Activated T-helper 2 cell treated with anti-CD3 and anti-CD28 coated beads, Interferon-gamma antibody, Interleukin-2, Interleukin-4, amounts not matched to agents 10 μg/mL and 5 μg/mL and 100 μg/mL, durations not matched to agents 14 hours and 24 hours and 36 hours (primary cell): ENCODE data around the gene CAMK2B. TPM values are rescaled to one million over a fixed set of nuclear protein-coding genes. Genes with fewer than 3 reads are reported as not detected.

Source experiments
- DNase-seq: peaks from one replicate; pipeline ENCODE4 v3.0.0; 2021; ENCODE audit warnings: low spot score
- H3K27ac Mint-ChIP-seq: one replicate; pipeline ENCODE4 v1.8.0; 2021; ENCODE audit warnings: mixed read lengths
- H3K27me3 Mint-ChIP-seq: one replicate; pipeline ENCODE4 v1.8.0; 2021; ENCODE audit warnings: low read depth, mixed read lengths
- H3K36me3 Mint-ChIP-seq: one replicate; pipeline ENCODE4 v1.8.0; 2021; ENCODE audit warnings: low read depth, mixed read lengths
- H3K4me1 Mint-ChIP-seq: one replicate; pipeline ENCODE4 v1.8.0; 2021; ENCODE audit warnings: low read depth, mixed read lengths
- H3K4me3 Mint-ChIP-seq: one replicate; pipeline ENCODE4 v1.8.0; 2021; ENCODE audit warnings: low read depth, mild to moderate bottlenecking, moderate library complexity, mixed read lengths
- H3K9me3 Mint-ChIP-seq: one replicate; pipeline ENCODE4 v1.8.0; 2021; ENCODE audit warnings: mixed read lengths
- intact Hi-C: fragments of 100-400 bp; cut with micrococcal nuclease; formaldehyde crosslinking; loops from one replicate; pipeline ENCODE4 v1.15.1; 2023
- total RNA-seq: library from RNA; stranded (reverse); gene quantifications from 2 replicates; pipeline ENCODE4 v1.2.3, GENCODE V29; 2022

Gene CAMK2B
- 1.9 and 2.1 TPM in 2 replicates for total RNA-seq

DNA sequence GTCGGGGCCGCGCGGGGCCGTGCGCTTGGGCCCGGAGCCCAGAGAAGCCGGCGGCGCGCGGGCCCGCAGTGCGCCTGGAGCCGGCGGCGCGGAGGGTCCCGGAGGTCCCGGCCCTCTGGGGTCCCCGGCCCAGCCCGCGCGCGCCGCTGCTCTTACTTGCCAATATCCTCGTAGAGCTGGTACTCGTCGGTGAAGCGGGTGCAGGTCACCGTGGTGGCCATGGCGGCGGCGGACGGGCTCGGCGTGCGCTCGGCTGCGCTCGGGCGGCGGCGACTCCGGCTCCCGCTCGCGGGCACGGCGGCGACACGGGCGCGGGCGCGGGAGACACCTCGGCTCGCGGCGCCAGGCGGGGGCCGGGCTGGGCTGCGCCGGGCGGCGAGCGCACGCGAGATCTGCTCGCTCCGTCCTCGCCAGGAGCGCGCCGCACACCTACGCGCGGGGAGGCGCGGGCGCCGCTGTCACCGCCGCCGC is at the start of gene CAMK2B:
Gene CAMK2B, minus strand, starts transcription at position 394 of the 471 bp plus-strand sequence. Its CDS starts 173 bp downstream, at position 221.
- intact Hi-C loops: no loop called here
- no peaks in the 10 kb centered on the region for H3K36me3 Mint-ChIP-seq
- H3K4me3 Mint-ChIP-seq: peak within 1 kb of the TSS; percentile 84
- H3K27ac Mint-ChIP-seq: no peak within 1 kb of the TSS
- peaks cover 3% of the 10 kb centered on the region for H3K4me1 Mint-ChIP-seq
- DNase-seq: no peak
- peaks cover 47% of the 10 kb centered on the region for H3K27me3 Mint-ChIP-seq
- no peaks in the 10 kb centered on the region for H3K9me3 Mint-ChIP-seq

DNA sequence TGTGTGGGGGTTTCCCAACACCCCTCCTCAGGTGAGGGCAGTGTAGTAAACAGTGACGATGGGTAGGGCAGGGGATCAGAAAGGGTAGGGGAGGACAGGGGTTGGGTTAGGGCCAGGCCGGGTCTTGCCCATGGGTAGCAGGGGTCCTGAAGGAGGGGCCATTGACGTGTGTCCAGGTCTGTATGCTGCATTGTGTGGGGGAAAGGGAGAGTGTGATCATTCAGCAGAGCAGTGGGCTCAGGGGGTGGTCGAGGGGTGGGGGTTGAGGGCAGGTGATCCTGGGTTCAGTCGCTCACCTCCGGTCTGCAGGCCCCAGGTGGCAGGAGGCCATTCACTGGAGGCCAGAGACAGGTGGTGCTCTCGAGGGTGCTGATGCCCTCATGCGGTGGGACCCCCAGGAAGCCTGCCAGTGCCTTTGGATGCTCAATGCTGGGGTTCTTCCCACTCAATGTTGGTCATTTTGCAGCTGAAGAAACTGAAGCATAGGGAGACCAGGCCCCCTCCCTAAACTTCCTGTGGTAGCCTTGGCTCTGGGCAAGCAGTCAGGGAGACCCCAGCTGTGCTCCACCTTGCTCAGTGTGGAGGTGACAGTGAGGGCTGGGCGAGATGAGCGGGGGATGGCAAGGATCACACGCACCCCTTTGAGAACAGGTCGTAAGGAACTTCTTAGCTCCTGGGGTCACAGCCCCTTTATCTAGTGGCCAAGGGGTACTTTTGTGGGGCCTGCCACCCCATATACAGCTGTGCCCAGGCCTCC is 48.8 kb upstream of the CAMK2B start:
- no peak overlapping the region for H3K4me3 Mint-ChIP-seq
- intact Hi-C loops: no loop called here

DNA sequence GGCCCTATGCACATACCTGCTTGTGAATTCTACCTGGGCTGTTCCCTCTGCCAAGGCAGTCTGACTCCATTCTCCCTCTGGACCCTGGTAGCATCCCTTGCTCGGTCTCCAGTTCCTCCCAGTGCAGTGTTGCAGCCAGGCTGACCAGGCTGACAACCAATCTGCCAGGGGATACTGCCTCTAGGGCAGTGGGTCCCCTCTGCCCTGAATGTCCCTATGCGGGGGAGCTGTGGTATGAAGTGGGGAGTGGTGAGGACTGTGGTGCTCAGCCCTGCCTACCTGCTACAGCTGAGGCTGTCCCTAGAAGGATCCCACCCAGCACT is 48.0 kb upstream of the CAMK2B start:
- peaks cover 28% of the 10 kb centered on the region for H3K27me3 Mint-ChIP-seq
- DNase-seq: no peak
- peaks cover 6% of the 10 kb centered on the region for H3K9me3 Mint-ChIP-seq
- H3K36me3 Mint-ChIP-seq: no peaks in the 10 kb centered on the region
- intact Hi-C loops: no loop called here
- H3K4me3 Mint-ChIP-seq: no peak overlapping the region
- peaks cover 5% of the 10 kb centered on the region for H3K4me1 Mint-ChIP-seq
- H3K27ac Mint-ChIP-seq: no peak overlapping the region

More for the DNA sequence above, 48.8 kb upstream of the CAMK2B start:
- peaks cover 22% of the 10 kb centered on the region for H3K27me3 Mint-ChIP-seq
- peaks cover 5% of the 10 kb centered on the region for H3K4me1 Mint-ChIP-seq
- H3K36me3 Mint-ChIP-seq: no peaks in the 10 kb centered on the region
- peaks cover 3% of the 10 kb centered on the region for H3K9me3 Mint-ChIP-seq
- no peak overlapping the region for H3K27ac Mint-ChIP-seq
- no peak for DNase-seq

DNA sequence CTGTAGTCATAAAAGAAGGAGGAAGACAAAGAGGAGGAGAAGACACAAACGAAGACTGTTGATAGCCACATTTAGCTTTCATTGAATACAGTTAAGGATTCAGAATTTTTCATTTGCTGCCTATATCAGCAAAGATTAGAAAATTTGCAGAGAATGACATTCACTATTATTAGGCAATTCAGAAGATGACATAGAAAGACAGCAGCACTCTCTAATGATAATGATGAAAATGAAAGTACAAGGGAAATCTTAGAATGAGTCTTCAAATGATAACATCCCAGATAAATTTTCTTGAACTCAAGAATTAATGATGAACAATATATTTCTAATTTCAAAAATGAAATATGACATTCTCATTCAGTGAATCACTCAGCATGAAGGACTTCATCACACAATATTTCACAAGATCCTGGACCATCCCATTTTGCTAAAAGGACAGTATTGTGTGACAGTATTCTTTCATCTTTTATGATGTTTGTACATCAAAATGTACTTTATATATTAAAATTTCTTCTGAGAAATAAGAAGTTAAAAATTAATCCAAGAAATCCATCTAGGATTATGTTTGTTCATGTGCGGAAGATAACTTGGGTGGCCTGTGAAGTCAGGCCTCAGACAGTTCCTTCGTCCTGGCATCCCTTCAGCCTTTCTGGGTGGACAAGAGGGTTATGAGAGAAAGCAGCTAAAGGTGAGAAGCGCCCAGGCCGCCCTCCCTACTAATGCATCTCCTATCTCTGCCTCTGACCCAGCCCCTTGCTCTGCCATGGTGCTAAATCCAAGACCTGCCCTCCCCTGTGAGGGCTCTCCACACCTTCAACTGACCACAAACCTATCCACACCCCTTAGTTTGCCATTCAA is 47.4 kb upstream of the CAMK2B start:
- Mint-ChIP-seq H3K27me3 (peaks cover 32% of the 10 kb centered on the region), H3K9me3 (peaks cover 6% of the 10 kb centered on the region), H3K36me3 (no peaks in the 10 kb centered on the region), H3K27ac (no peak overlapping the region), H3K4me1 (peaks cover 5% of the 10 kb centered on the region), H3K4me3 (no peak overlapping the region)
- intact Hi-C loops: no loop called here
- no peak for DNase-seq

DNA sequence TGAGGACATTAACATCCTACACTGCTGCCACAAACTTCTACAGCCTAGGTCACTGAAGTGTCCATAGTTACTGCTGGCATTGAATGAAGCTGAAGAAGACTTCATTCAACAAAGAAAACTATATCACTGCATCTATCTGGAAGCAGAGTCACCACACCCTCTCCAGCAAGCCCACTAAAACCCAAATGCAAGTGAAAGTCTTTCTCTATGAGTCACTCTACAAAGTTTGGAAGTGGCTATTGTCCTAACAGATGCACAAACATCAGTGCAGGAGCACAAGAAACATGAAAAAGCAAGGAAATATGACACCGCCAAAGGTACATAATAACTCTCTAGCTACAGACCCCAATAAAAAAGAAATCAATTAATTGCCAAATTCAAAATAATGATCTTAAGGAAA is 43.5 kb upstream of the CAMK2B start:
- Mint-ChIP-seq H3K4me1 (peaks cover 5% of the 10 kb centered on the region), H3K4me3 (no peak overlapping the region), H3K27ac (no peak overlapping the region), H3K9me3 (peaks cover 6% of the 10 kb centered on the region), H3K27me3 (peaks cover 48% of the 10 kb centered on the region), H3K36me3 (no peaks in the 10 kb centered on the region)
- intact Hi-C loops: no loop called here
- no peak for DNase-seq

DNA sequence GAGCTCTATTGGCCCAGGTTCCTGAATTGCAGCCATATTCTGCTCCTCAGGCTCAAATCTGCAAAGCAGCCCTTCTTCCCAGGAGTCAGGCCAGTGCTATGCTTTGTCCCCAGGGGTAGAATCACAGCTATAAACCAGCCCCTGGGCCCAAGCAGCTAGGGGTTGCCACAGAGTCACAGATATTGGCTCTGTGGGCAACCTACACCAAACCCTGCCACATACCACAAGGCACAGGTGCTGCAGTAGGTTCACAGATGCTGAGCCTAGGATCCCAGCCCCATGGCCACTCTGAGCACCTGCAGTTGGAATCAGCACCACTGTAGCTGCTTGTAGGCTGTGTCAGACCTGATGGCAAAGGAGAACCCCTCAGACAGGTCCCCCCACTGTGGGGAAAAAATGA is 43.1 kb upstream of the CAMK2B start:
- Mint-ChIP-seq H3K9me3 (peaks cover 6% of the 10 kb centered on the region), H3K36me3 (no peaks in the 10 kb centered on the region), H3K27me3 (peaks cover 48% of the 10 kb centered on the region), H3K4me3 (no peak overlapping the region), H3K27ac (no peak overlapping the region), H3K4me1 (peaks cover 5% of the 10 kb centered on the region)
- intact Hi-C loops: no loop called here
- no peak for DNase-seq

DNA sequence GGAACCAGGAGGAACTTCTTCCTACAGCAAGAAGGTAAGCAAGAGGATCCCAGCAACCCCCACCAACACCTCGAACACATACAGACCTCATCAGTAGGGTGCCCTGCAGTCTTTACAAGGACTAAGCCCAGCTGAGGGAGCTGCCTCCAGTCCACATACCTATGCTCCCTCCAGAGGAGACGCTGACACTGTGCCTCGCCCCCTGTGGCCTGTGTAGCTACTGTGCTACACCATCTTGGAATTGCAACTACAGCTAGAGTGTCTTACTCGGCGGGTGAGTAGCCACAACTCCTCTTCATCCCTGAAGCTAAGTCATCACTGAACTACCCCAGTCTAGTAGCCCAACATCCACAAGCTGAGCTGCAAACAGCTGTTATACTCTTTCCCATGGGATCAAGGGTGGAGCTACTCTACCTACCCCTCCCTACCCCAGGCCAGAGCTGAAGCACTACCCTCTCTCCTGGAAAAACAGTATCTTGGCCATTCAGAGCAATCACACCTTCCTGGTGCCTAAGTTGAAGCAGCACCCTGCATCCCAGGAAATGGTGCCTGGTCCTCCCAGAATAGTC is 42.2 kb upstream of the CAMK2B start:
- H3K9me3 Mint-ChIP-seq: peaks cover 6% of the 10 kb centered on the region
- DNase-seq: no peak

DNA sequence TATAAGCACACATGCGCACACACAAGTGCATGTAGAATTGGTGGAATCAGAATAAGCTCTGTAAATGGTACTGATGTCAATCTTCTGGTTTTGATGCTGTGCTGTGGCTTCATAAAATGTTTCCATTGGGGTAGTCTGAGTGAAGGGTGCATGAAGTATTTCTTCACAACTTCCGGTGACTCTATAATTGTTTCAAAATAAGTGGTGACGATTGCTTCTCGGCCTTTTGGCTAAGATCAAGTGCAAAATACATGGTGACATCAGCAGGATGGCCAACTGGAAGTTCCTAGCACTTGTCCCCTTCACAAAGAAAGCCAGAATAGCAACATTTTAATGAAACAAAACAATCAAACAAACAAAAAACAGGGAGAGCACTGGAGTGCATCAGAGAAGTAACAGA is 41.6 kb upstream of the CAMK2B start:
- no peaks in the 10 kb centered on the region for H3K36me3 Mint-ChIP-seq
- no peak for DNase-seq
- H3K4me3 Mint-ChIP-seq: no peak overlapping the region
- peaks cover 6% of the 10 kb centered on the region for H3K9me3 Mint-ChIP-seq
- H3K27me3 Mint-ChIP-seq: peaks cover 54% of the 10 kb centered on the region
- no peak overlapping the region for H3K27ac Mint-ChIP-seq
- peaks cover 3% of the 10 kb centered on the region for H3K4me1 Mint-ChIP-seq
- intact Hi-C loops: no loop called here

More for the DNA sequence above, 42.2 kb upstream of the CAMK2B start:
- H3K36me3 Mint-ChIP-seq: no peaks in the 10 kb centered on the region
- H3K27me3 Mint-ChIP-seq: peaks cover 49% of the 10 kb centered on the region
- H3K4me3 Mint-ChIP-seq: no peak overlapping the region
- no peak overlapping the region for H3K27ac Mint-ChIP-seq
- H3K4me1 Mint-ChIP-seq: peaks cover 5% of the 10 kb centered on the region
- intact Hi-C loops: no loop called here

DNA sequence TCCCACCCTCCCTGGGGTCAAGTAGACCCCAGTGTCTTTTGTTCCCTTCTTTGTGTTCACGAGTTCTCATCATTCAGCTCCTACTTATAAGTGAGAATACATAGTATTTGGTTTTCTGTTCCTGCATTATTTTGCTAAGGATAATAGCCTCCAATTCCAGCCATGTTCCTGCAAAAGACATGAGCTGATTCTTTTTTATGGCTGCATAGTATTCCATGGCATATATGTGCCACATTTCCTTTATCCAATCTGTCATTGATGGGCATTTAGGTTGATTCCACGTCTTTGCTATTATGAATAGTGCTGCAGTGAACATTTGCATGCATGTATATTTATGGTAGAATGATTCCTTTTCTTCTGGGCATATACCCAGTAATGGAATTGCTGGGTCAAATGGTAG is 28.3 kb upstream of the CAMK2B start:
- intact Hi-C loops: no loop called here
- Mint-ChIP-seq H3K27ac (no peak overlapping the region), H3K4me3 (no peak overlapping the region)

DNA sequence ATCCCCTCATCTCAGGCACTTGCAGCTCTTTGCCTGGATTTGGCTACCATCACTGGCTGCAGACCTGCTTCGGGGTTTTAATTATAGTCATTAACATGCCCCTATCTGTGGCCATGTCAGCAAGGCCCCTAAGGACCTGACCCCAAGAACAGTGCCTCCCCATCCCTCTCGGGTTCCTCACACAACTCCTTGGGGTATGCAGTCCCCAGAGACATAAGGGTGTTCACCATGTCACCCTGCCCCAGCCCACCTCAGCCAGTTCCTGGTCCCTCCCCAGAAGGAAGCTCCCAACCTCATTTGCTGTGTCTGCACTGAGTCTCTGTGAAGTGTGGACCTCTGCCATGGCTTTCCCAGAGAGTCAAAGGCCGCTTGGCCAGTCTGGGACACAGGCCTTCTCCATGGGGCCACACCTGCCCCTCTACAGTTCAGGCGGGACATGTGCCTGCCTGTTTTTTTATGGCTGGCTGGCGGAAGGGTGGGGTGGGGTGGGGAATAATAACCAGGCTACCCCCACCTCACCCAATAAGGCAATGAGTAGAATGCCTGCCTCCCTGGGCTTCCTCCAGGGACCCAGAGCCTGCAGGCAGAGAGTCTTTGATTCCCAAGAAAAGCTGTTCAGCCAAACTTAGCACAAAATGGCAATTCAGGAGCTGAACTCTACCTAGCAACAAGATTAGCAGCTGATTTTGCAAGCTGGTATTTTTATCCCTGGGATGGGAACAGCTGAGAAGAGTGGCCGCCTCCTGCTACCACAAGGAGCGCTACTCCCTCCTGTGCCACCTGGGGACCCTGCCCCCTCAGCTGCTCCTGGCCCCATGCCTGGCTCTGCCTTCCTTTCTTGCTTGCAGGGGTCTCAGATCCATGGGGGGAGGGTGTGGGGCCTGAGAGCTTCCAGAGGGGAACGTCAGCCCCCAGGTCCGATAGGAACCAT is 23.7 kb upstream of the CAMK2B start:
- intact Hi-C loops: no loop called here
- Mint-ChIP-seq H3K27me3 (peaks cover 51% of the 10 kb centered on the region), H3K36me3 (no peaks in the 10 kb centered on the region), H3K27ac (no peak overlapping the region), H3K9me3 (no peaks in the 10 kb centered on the region), H3K4me3 (no peak overlapping the region), H3K4me1 (no peaks in the 10 kb centered on the region)
- no peak for DNase-seq

More for the DNA sequence above, 28.3 kb upstream of the CAMK2B start:
- DNase-seq: no peak
- Mint-ChIP-seq H3K9me3 (peaks cover 6% of the 10 kb centered on the region), H3K27me3 (peaks cover 55% of the 10 kb centered on the region), H3K4me1 (no peaks in the 10 kb centered on the region), H3K36me3 (no peaks in the 10 kb centered on the region)

DNA sequence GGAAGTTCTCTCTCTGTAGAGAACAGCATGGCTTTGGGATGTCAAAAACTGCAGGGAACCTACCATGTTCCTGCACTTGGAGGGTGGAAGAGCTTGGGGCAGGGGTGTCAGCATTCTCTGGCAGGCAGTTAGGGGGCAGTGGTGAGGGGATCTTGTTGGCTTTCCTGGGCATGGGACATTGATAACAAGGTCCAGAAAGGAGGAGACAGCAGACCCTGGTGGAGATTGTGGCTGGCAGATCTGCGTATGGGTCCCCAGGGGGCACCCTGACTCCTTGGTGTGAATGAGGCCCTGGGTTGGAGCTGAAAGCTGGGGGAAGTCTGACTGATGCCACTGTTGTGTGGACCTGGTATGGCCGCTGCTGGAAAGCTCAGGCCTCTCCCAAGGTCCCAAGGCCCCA is 22.9 kb upstream of the CAMK2B start:
- DNase-seq: no peak
- Mint-ChIP-seq H3K9me3 (no peaks in the 10 kb centered on the region), H3K4me1 (no peaks in the 10 kb centered on the region), H3K4me3 (no peak overlapping the region), H3K36me3 (no peaks in the 10 kb centered on the region), H3K27ac (no peak overlapping the region), H3K27me3 (peaks cover 45% of the 10 kb centered on the region)
- intact Hi-C loops: no loop called here

DNA sequence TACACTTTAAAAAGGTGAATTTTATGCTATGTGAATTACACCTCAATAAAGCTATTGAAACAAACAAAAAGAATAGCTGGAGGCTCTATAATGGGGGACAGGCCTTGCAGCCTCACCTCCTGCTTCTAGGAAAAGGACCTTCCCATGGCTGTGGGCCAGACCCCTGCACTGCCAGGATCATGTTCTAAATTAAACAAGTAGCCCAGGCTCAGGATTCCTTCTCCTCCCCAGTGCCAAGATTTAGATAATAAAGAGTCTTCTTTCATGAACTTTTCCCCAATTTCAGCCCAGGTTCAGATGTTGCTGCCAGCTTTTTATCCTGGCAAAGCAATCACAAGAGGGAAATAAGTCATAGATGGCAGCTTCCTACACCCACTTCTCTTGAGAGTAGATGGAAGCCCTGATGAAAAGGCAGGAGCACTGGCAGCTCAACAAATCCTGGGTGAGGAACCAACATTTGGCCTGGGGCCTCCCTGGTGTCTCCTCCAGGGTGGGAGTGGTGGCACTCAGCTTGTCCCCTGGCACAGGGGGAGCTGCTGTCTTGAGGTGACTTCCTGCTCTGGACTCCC is 22.2 kb upstream of the CAMK2B start:
- no peak overlapping the region for H3K4me3 Mint-ChIP-seq
- H3K9me3 Mint-ChIP-seq: no peaks in the 10 kb centered on the region
- intact Hi-C loops: no loop called here
- H3K27ac Mint-ChIP-seq: no peak overlapping the region
- no peaks in the 10 kb centered on the region for H3K4me1 Mint-ChIP-seq
- peaks cover 45% of the 10 kb centered on the region for H3K27me3 Mint-ChIP-seq
- no peaks in the 10 kb centered on the region for H3K36me3 Mint-ChIP-seq
- DNase-seq: no peak
